ENCODE data around the gene TLX2. TPM values are rescaled to one million over a fixed set of nuclear protein-coding genes. Genes with fewer than 3 reads are reported as not detected.
A peak's percentile ranks its signal among the peaks of the same experiment; 100 is the strongest.

TLX2 gene
- total and polyA plus RNA-seq, 2 experiments from 2014 or later: not detected

DNA sequence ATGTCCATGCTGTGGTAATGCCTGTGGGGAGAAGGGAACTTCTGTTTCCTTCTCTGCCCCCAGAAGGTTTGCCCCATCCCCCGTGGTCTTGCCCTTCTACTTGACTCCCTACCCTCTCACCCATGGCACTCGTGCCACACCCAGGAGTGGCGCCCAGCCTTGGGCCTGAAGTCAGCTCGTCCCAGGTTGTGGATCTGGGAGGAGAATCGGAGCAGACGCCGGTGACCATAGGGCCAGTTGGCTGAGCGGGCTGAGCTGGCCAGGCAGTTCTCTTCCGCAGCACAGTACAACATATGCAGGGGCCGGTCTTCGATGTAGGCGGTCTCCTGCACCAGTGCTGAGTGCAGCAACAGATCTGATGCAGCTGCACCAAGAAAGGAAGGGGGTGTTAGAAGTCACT lies 20.2 kb downstream of the TLX2 start:
- TF ChIP-seq EZH2phosphoT487 (IDR thresholded peaks at IDR 0.05; ENCODE audit: insufficient read depth, low read depth) (no peak), EZH2 (IDR thresholded peaks at IDR 0.05; ENCODE audit: insufficient read depth, poor library complexity, severe bottlenecking) (no peak)
- H3K79me2 ChIP-seq (ENCODE audit: insufficient read depth): peaks cover 24% of the 10 kb centered on the region
- in situ Hi-C loops (cut with MboI): no loop called here

DNA sequence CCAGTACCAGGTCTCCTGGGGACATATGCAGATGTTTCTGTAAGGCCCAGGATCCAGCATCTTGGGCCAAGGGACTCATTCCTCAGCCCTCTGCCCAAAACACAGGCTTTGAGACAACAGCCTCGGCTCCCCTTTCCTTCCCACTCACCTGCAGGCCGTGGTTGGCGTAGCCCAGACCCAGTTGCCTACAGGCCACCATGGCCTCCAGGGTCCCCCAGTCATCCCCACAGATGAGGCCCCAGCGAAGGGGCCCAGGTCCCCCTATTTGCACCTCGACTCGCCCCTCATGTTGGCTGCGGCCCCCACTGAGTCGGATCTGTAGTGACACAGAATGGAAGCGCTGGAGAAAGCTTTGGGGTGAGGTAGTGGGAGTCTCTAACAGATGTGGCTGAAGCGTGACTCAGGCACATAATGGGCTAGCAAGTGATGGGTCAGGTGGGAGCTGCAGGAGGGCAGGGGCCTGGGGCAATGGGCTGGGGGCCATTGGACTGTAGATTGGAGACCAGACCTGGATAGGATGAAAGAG lies 21.3 kb downstream of the TLX2 start:
- WGBS, 2 experiments (ENCODE audit: low coverage in 1 of 2, low lambda C conversion rate in 2 of 2, missing lambda C conversion rate in 2 of 2): 92% methylated on average over 10 of the region's 10 CpGs
- in situ Hi-C loops (cut with MboI): no loop called here
- Histone ChIP-seq H2AFZ (no peak overlapping the region), H3K9me2 (ENCODE audit: insufficient read depth) (no peaks in the 10 kb centered on the region), H3K27ac (no peak overlapping the region), H3F3A (ENCODE audit: insufficient read depth) (peaks cover 35% of the 10 kb centered on the region), H3K4me2 (ENCODE audit: unreplicated experiment) (no peak overlapping the region), H3K9me3 (ENCODE audit: low read depth) (no peaks in the 10 kb centered on the region), H3K27me3 (replicated peaks; ENCODE audit: insufficient read depth) (no peaks in the 10 kb centered on the region), H4K20me1 (ENCODE audit: insufficient read depth) (no peaks in the 10 kb centered on the region), H3K4me3 (no peak overlapping the region), H3K4me1 (ENCODE audit: insufficient read depth) (peaks cover 21% of the 10 kb centered on the region), H3K36me3 (ENCODE audit: low read depth) (no peaks in the 10 kb centered on the region), H3K9ac (no peak overlapping the region), H3K79me2 (ENCODE audit: insufficient read depth) (peaks cover 17% of the 10 kb centered on the region)
- TF ChIP-seq EZH2phosphoT487 (IDR thresholded peaks at IDR 0.05; ENCODE audit: insufficient read depth, low read depth) (no peak), EZH2 (IDR thresholded peaks at IDR 0.05; ENCODE audit: insufficient read depth, poor library complexity, severe bottlenecking) (no peak)
- no peak for DNase-seq

More for the DNA sequence above, 20.2 kb downstream of the TLX2 start:
- Histone ChIP-seq H3K4me3 (no peak overlapping the region), H2AFZ (no peak overlapping the region), H3F3A (ENCODE audit: insufficient read depth) (peaks cover 31% of the 10 kb centered on the region), H3K9me2 (ENCODE audit: insufficient read depth) (no peaks in the 10 kb centered on the region), H3K4me1 (ENCODE audit: insufficient read depth) (peaks cover 14% of the 10 kb centered on the region), H3K9ac (no peak overlapping the region), H3K27me3 (replicated peaks; ENCODE audit: insufficient read depth) (no peaks in the 10 kb centered on the region), H3K36me3 (ENCODE audit: low read depth) (no peaks in the 10 kb centered on the region), H3K9me3 (ENCODE audit: low read depth) (no peaks in the 10 kb centered on the region), H3K4me2 (ENCODE audit: unreplicated experiment) (no peak overlapping the region), H4K20me1 (ENCODE audit: insufficient read depth) (no peaks in the 10 kb centered on the region), H3K27ac (no peak overlapping the region)
- no peak for DNase-seq
- whole genome bisulfite sequencing, 2 experiments (ENCODE audit: low coverage in 1 of 2, low lambda C conversion rate in 2 of 2, missing lambda C conversion rate in 2 of 2): 71 to 72% methylated on average over 11 to 12 of the region's 12 CpGs

GRCh38 chr2:74536166-74536950 lies 22.1 kb downstream of the TLX2 start:
- TF ChIP-seq EZH2 (IDR thresholded peaks at IDR 0.05; ENCODE audit: insufficient read depth, poor library complexity, severe bottlenecking) (no peak), EZH2phosphoT487 (IDR thresholded peaks at IDR 0.05; ENCODE audit: insufficient read depth, low read depth) (no peak)
- H3K4me3 ChIP-seq: no peak overlapping the region
- 79 to 84% methylated on average over 20 to 23 of the region's 23 CpGs for WGBS, 2 experiments (ENCODE audit: low coverage in 1 of 2, low lambda C conversion rate in 2 of 2, missing lambda C conversion rate in 2 of 2)
- no peaks in the 10 kb centered on the region for H3K27me3 ChIP-seq (replicated peaks; ENCODE audit: insufficient read depth)
- DNase-seq: no peak
- H3K9me2 ChIP-seq (ENCODE audit: insufficient read depth): no peaks in the 10 kb centered on the region
- H3K36me3 ChIP-seq (ENCODE audit: low read depth): no peaks in the 10 kb centered on the region
- H4K20me1 ChIP-seq (ENCODE audit: insufficient read depth): no peaks in the 10 kb centered on the region
- H3F3A ChIP-seq (ENCODE audit: insufficient read depth): peaks cover 40% of the 10 kb centered on the region
- no peak overlapping the region for H3K4me2 ChIP-seq (ENCODE audit: unreplicated experiment)
- H3K79me2 ChIP-seq (ENCODE audit: insufficient read depth): peaks cover 8% of the 10 kb centered on the region
- peaks cover 15% of the 10 kb centered on the region for H3K4me1 ChIP-seq (ENCODE audit: insufficient read depth)
- no peak overlapping the region for H3K9ac ChIP-seq
- no peak overlapping the region for H3K27ac ChIP-seq
- no peak overlapping the region for H2AFZ ChIP-seq
- in situ Hi-C loops (cut with MboI): no loop called here
- H3K9me3 ChIP-seq (ENCODE audit: low read depth): no peaks in the 10 kb centered on the region

DNA sequence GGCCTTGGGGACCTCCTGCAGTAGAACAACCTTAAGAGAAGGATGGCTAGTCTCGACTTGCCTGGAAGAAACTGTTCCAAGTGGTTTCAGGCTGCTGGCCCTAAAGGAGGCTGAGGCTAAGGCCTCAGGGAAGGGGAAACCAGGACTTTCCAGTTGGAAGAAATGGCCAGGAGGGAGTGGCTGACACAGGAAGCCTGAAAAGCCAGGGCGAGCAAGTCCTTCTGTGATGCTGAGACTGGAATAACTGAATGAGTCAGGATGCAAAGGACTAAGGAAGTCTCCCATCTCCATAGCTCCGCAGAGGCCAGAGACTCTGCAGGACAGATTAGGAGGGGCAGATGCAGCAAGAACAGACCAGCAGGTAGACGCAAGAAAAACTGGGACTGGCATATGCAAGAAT lies 22.9 kb downstream of the TLX2 start:
- peak; percentile 55 for DNase-seq
- 47 to 51% methylated on average over 4 of the region's 4 CpGs for WGBS, 2 experiments (ENCODE audit: low coverage in 1 of 2, low lambda C conversion rate in 2 of 2, missing lambda C conversion rate in 2 of 2)

More for the DNA sequence above, 22.9 kb downstream of the TLX2 start:
- Histone ChIP-seq H3F3A (ENCODE audit: insufficient read depth) (peaks cover 33% of the 10 kb centered on the region), H3K27ac (no peak overlapping the region), H3K4me3 (no peak overlapping the region), H3K9me3 (ENCODE audit: low read depth) (no peaks in the 10 kb centered on the region), H3K27me3 (replicated peaks; ENCODE audit: insufficient read depth) (no peaks in the 10 kb centered on the region), H3K36me3 (ENCODE audit: low read depth) (no peaks in the 10 kb centered on the region), H2AFZ (no peak overlapping the region), H3K9ac (no peak overlapping the region), H3K4me1 (ENCODE audit: insufficient read depth) (peaks cover 7% of the 10 kb centered on the region), H4K20me1 (ENCODE audit: insufficient read depth) (no peaks in the 10 kb centered on the region), H3K9me2 (ENCODE audit: insufficient read depth) (no peaks in the 10 kb centered on the region), H3K79me2 (ENCODE audit: insufficient read depth) (peaks cover under 1% of the 10 kb centered on the region; the same call in 1 of the 2 replicates), H3K4me2 (ENCODE audit: unreplicated experiment) (no peak overlapping the region)
- in situ Hi-C loops (cut with MboI): no loop called here
- TF ChIP-seq EZH2 (IDR thresholded peaks at IDR 0.05; ENCODE audit: insufficient read depth, poor library complexity, severe bottlenecking): no peak
- no peak for TF ChIP-seq EZH2phosphoT487 (IDR thresholded peaks at IDR 0.05; ENCODE audit: insufficient read depth, low read depth)

Measured in GM23248 (cell line).